ENCODE data around the gene OAF. TPM values are rescaled to one million over a fixed set of nuclear protein-coding genes. Genes with fewer than 3 reads are reported as not detected.
A peak's percentile ranks its signal among the peaks of the same experiment; 100 is the strongest.

Gene OAF
- total and polyA plus RNA-seq, 2 experiments from 2014 or later = 1.1 to 3.0 TPM

- TF ChIP-seq ZNF462 (CRISPR knock-in tag; IDR thresholded peaks at IDR 0.05) (no peak), ZNF331 (CRISPR knock-in tag; IDR thresholded peaks at IDR 0.05; ENCODE audit: low read depth) (no peak), ETS1 (IDR thresholded peaks at IDR 0.05) (no peak), POLR2AphosphoS5 (IDR thresholded peaks at IDR 0.05; ENCODE audit: low read depth) (no peak)
These were observed 33.9 kb downstream of the OAF start (continued) for GRCh38 chr11:120244476-120245365.

- no peaks in the 10 kb centered on the region for H3K9me3 Mint-ChIP-seq
- H3K4me1 Mint-ChIP-seq = peaks cover 55% of the 10 kb centered on the region
- no peak for DNase-seq (ENCODE audit: low spot score)
- Histone ChIP-seq H3K27ac (ENCODE audit: low read depth) (no peak overlapping the region), H3K4me3 (no peak overlapping the region), H2AFZ (no peak overlapping the region), H3K4me1 (ENCODE audit: insufficient read depth) (peaks cover 42% of the 10 kb centered on the region), H3K4me2 (peak overlapping the region; percentile 61; the same call in 1 of the 2 replicates), H4K20me1 (replicated peaks; ENCODE audit: insufficient read depth) (no peaks in the 10 kb centered on the region), H3K27me3 (ENCODE audit: insufficient read depth) (peaks cover 15% of the 10 kb centered on the region; the same call in 1 of the 2 replicates), H3K9me2 (ENCODE audit: insufficient read depth) (no peaks in the 10 kb centered on the region), H3K36me3 (ENCODE audit: insufficient read depth) (no peaks in the 10 kb centered on the region), H3K79me2 (replicated peaks; ENCODE audit: insufficient read depth) (no peaks in the 10 kb centered on the region), H3F3A (replicated peaks; ENCODE audit: low read depth) (0 out of 2 replicates have a peak, but pooled peaks cover 3% of the 10 kb centered on the region)
- ATAC-seq = peak; percentile 34
- TF ChIP-seq EZH2 (IDR thresholded peaks at IDR 0.05; ENCODE audit: low read depth, unreplicated experiment) (no peak), ZNF331 (CRISPR knock-in tag; IDR thresholded peaks at IDR 0.05; ENCODE audit: low read depth) (no peak)
- TF ChIP-seq, protein P1, sequence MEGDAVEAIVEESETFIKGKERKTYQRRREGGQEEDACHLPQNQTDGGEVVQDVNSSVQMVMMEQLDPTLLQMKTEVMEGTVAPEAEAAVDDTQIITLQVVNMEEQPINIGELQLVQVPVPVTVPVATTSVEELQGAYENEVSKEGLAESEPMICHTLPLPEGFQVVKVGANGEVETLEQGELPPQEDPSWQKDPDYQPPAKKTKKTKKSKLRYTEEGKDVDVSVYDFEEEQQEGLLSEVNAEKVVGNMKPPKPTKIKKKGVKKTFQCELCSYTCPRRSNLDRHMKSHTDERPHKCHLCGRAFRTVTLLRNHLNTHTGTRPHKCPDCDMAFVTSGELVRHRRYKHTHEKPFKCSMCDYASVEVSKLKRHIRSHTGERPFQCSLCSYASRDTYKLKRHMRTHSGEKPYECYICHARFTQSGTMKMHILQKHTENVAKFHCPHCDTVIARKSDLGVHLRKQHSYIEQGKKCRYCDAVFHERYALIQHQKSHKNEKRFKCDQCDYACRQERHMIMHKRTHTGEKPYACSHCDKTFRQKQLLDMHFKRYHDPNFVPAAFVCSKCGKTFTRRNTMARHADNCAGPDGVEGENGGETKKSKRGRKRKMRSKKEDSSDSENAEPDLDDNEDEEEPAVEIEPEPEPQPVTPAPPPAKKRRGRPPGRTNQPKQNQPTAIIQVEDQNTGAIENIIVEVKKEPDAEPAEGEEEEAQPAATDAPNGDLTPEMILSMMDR (conservative IDR thresholded peaks at IDR 0.05; ENCODE audit: low read depth in 2 of 2) = 0 out of 4 replicates have a peak, but pooled peaks of 1 of the 2 experiments have one; percentile 6
- H3K27ac Mint-ChIP-seq = no peak overlapping the region
- H3K4me3 Mint-ChIP-seq = no peak overlapping the region
- peaks cover 35% of the 10 kb centered on the region for H3K27me3 Mint-ChIP-seq (ENCODE audit: insufficient read depth, low read depth, poor library complexity)
- H3K36me3 Mint-ChIP-seq (ENCODE audit: low read depth) = no peaks in the 10 kb centered on the region; the same call in 2 of the 3 replicates
These were observed 34.6 kb downstream of the OAF start for GRCh38 chr11:120245434-120245833.

Measured in GM23338 (cell line).